Keratinocyte (primary cell): ENCODE measurements around the gene SETBP1. TPM values are rescaled to one million over a fixed set of nuclear protein-coding genes. Genes with fewer than 3 reads are reported as not detected.

Experiments
- DNase-seq: peaks from one replicate; pipeline ENCODE4 v3.0.0-alpha.2; 2011; ENCODE audit warnings: low read depth, missing footprints, low spot score
- FAIRE-seq: peaks from 2 replicates; lab custom pipeline; 2011; peaks lifted over from hg19 to GRCh38; lab: Jason Lieb, UNC
- H2AFZ ChIP-seq: 2 replicates; pipeline ENCODE4 v1.6.0; 2012; ENCODE audit warnings: low read length, control low read depth, inconsistent platforms; ENCODE audit not compliant: control insufficient read depth
- H3K27ac ChIP-seq: 2 replicates; pipeline ENCODE4 v1.5.1; 2011; ENCODE audit warnings: low read length; ENCODE audit not compliant: control insufficient read depth, insufficient read depth
- H3K27me3 ChIP-seq: 3 replicates; pipeline ENCODE4 v1.6.0; 2011; ENCODE audit warnings: low read length; ENCODE audit not compliant: control insufficient read depth, insufficient read depth; ENCODE audit errors: extremely low read depth
- H3K36me3 ChIP-seq, 2 experiments: 2 replicates in 1 of 2; 3 replicates in 1 of 2; pipeline ENCODE4 v1.5.1; 2011; ENCODE audit warnings: low read length in 2 of 2, mild to moderate bottlenecking in 1 of 2; ENCODE audit not compliant: control insufficient read depth in 2 of 2, insufficient read depth in 2 of 2; ENCODE audit errors: extremely low read depth in 1 of 2
- H3K4me1 ChIP-seq: 3 replicates; pipeline ENCODE4 v1.5.1; 2011; ENCODE audit warnings: low read length; ENCODE audit not compliant: control insufficient read depth, insufficient read depth; ENCODE audit errors: extremely low read depth
- H3K4me2 ChIP-seq: 3 replicates; pipeline ENCODE4 v1.6.0; 2011; ENCODE audit warnings: low read depth, low read length; ENCODE audit not compliant: control insufficient read depth, insufficient read depth; ENCODE audit errors: extremely low read depth
- H3K4me3 ChIP-seq, 3 experiments: fragments of 200-600 bp in 1 of 3; sonication (generic) in 1 of 3; 2 replicates in 2 of 3; 3 replicates in 1 of 3; pipeline ENCODE4 v1.5.1; 2011 to 2016; ENCODE audit warnings: low read length in 3 of 3, mild to moderate bottlenecking in 3 of 3, control low read depth in 2 of 3, inconsistent platforms in 1 of 3, low read depth in 1 of 3, mixed read lengths in 1 of 3, mixed run types in 1 of 3, moderate library complexity in 1 of 3; ENCODE audit not compliant: control insufficient read depth in 2 of 3, insufficient read depth in 2 of 3; ENCODE audit errors: extremely low read depth in 1 of 3
- H3K79me2 ChIP-seq: 2 replicates; pipeline ENCODE4 v1.6.0; 2012; ENCODE audit warnings: low read length; ENCODE audit not compliant: control insufficient read depth, insufficient read depth
- H3K9ac ChIP-seq: 3 replicates; pipeline ENCODE4 v1.6.0; 2011; ENCODE audit warnings: low read length; ENCODE audit not compliant: control insufficient read depth, insufficient read depth; ENCODE audit errors: extremely low read depth
- H3K9me1 ChIP-seq: 3 replicates; pipeline ENCODE4 v1.6.0; 2011; ENCODE audit warnings: low read length; ENCODE audit not compliant: control insufficient read depth, insufficient read depth; ENCODE audit errors: extremely low read depth
- H3K9me3 ChIP-seq: 2 replicates; pipeline ENCODE4 v1.5.1; 2012; ENCODE audit warnings: low read depth, low read length; ENCODE audit not compliant: control insufficient read depth
- H4K20me1 ChIP-seq: 3 replicates; pipeline ENCODE4 v1.6.0; 2011; ENCODE audit warnings: low read length; ENCODE audit not compliant: control insufficient read depth, insufficient read depth; ENCODE audit errors: extremely low read depth
- EZH2 ChIP-seq: IDR thresholded peaks from one replicate; pipeline ENCODE4 v1.6.1; 2012; ENCODE audit warnings: inconsistent platforms, mild to moderate bottlenecking, low read length, moderate library complexity
- dilution Hi-C: fragments of 300-500 bp; cut with MboI; formaldehyde crosslinking; loops from one replicate; pipeline ENCODE4 v1.7.0; 2020; ENCODE audit warnings: low sequenced_read_pairs; ENCODE audit not compliant: extremely low pct_ligation_motif_present
- polyA plus RNA-seq, 5 experiments: library from polyadenylated mRNA; depleted of rRNA in 3 of 5; stranded (reverse) in 3 of 5; stranded (forward) in 1 of 5; unstranded in 1 of 5; fragments of >200 nt; gene quantifications; 1 replicate in 1 of 5; 2 replicates in 3 of 5; 3 replicates in 1 of 5; pipeline versions ENCODE4 v1.2.1 to v1.2.3, GENCODE V29; 2011 to 2012; ENCODE audit warnings: missing spikeins in 2 of 5, low read depth in 1 of 5, low replicate concordance in 1 of 5
- TF ChIP-seq, protein P1 (sequence below), 3 experiments: IDR thresholded peaks in 1 of 3; conservative IDR thresholded peaks in 1 of 3; optimal IDR thresholded peaks in 1 of 3; 2 replicates in 2 of 3; 3 replicates in 1 of 3; pipeline versions ENCODE3 to v1.5.1; 2011; ENCODE audit warnings: low read length in 3 of 3, mild to moderate bottlenecking in 3 of 3, moderate library complexity in 2 of 3, control low read depth in 1 of 3, inconsistent platforms in 1 of 3; ENCODE audit not compliant: insufficient read depth in 2 of 3; ENCODE audit errors: extremely low read depth in 1 of 3

The SETBP1 gene
- polyA plus RNA-seq, 1 donor (not counting 4 experiments of a cell fraction or from before 2014, with no cell fraction given) = 3.3 TPM

DNA sequence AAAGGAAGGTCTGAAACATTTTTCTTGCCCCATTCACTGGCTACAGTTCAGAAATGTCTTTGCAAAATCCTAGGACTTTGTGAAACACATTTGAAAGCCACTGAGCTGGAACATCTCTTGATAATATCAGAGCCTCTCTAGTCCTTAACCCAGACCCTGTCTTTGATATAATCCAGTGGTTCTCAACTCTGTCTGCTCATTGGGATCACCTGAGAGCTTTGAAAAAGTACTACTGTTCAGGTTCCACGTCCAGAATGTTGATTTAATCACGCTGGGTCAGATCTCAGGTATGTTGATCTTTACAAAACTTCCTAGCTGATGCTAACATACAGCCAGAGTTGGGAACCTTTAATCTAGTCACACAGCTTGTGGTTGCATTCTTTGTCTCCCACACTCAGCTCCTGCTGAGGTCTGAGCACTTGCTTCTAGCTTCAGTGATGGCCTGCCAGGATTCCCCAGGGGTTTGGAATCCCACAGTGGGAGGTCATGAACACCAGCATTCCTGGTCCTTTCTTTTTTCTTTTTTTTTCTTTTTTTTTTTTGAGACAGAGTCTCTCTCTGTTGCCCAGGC, 262.7 kb downstream of the SETBP1 start:
- Histone ChIP-seq H3K4me1 (peaks cover 9% of the 10 kb centered on the region), H3K79me2 (no peaks in the 10 kb centered on the region), H3K4me2 (no peak overlapping the region), H3K36me3 (no peaks in the 10 kb centered on the region), H2AFZ (no peak overlapping the region), H3K27me3 (no peaks in the 10 kb centered on the region), H3K9ac (no peak overlapping the region), H3K4me3 (no peak overlapping the region), H3K9me1 (no peaks in the 10 kb centered on the region), H3K27ac (no peak overlapping the region), H3K9me3 (no peaks in the 10 kb centered on the region), H4K20me1 (no peaks in the 10 kb centered on the region)
- no peak for FAIRE-seq
- DNase-seq = no peak
- dilution Hi-C loops = no loop called here
- TF ChIP-seq, protein P1, sequence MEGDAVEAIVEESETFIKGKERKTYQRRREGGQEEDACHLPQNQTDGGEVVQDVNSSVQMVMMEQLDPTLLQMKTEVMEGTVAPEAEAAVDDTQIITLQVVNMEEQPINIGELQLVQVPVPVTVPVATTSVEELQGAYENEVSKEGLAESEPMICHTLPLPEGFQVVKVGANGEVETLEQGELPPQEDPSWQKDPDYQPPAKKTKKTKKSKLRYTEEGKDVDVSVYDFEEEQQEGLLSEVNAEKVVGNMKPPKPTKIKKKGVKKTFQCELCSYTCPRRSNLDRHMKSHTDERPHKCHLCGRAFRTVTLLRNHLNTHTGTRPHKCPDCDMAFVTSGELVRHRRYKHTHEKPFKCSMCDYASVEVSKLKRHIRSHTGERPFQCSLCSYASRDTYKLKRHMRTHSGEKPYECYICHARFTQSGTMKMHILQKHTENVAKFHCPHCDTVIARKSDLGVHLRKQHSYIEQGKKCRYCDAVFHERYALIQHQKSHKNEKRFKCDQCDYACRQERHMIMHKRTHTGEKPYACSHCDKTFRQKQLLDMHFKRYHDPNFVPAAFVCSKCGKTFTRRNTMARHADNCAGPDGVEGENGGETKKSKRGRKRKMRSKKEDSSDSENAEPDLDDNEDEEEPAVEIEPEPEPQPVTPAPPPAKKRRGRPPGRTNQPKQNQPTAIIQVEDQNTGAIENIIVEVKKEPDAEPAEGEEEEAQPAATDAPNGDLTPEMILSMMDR (optimal IDR thresholded peaks at IDR 0.05 in 1 of 3, IDR thresholded peaks at IDR 0.05 in 1 of 3, conservative IDR thresholded peaks at IDR 0.05 in 1 of 3; ENCODE audit: extremely low read depth in 1 of 3, insufficient read depth in 2 of 3, low read length in 3 of 3) = no peak
- TF ChIP-seq EZH2 = no peak

DNA sequence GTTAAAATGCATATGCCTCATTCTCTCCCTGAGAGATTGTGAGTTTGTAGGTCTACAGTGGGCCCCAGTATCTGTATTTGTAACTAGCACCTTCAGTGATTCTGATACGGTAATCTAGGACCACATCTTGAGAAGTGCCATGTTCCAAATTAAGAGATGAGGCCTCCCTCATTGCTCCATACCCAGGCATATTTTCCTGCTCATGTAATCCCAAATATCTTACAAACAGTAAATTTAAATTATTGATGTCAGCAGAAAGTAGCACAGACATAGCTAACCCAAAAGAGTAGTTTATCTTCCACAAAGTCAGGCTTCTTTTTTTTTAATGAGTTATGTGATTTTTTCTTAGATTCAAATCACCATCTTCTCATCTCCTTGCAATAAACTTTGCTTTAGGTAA, 263.8 kb downstream of the SETBP1 start:
- Histone ChIP-seq H3K4me1 (no peaks in the 10 kb centered on the region), H3K36me3 (no peaks in the 10 kb centered on the region), H3K79me2 (no peaks in the 10 kb centered on the region), H3K4me3 (no peak overlapping the region), H3K4me2 (no peak overlapping the region), H3K9me3 (no peaks in the 10 kb centered on the region), H3K27me3 (no peaks in the 10 kb centered on the region), H2AFZ (no peak overlapping the region), H3K9ac (no peak overlapping the region), H3K27ac (no peak overlapping the region), H3K9me1 (no peaks in the 10 kb centered on the region), H4K20me1 (no peaks in the 10 kb centered on the region)
- dilution Hi-C loops = no loop called here
- no peak for FAIRE-seq
- no peak for DNase-seq
- TF ChIP-seq, protein P1 (optimal IDR thresholded peaks at IDR 0.05 in 1 of 3, IDR thresholded peaks at IDR 0.05 in 1 of 3, conservative IDR thresholded peaks at IDR 0.05 in 1 of 3; ENCODE audit: extremely low read depth in 1 of 3, insufficient read depth in 2 of 3, low read length in 3 of 3) = no peak
- TF ChIP-seq EZH2 = no peak
